HEK293 (cell line): ENCODE measurements around the gene ISM2.

Experiments
- CTCF ChIA-PET: fragments of 350-600 bp; formaldehyde crosslinking; extraction: SDS; loops from one replicate; lab custom pipeline; 2021; ENCODE audit warnings: antibody characterized with exemption; lab: Yijun Ruan, JAX
- POLR2A ChIA-PET: fragments of 300-600 bp; formaldehyde crosslinking; extraction: SDS; loops from one replicate; lab custom pipeline; 2020; ENCODE audit warnings: antibody characterized with exemption, inconsistent platforms; lab: Yijun Ruan, JAX
- H3K27ac ChIP-seq: fragments of 200-500 bp; sonication (Bioruptor generic); 2 replicates; pipeline ENCODE4 v1.5.1; 2014; ENCODE audit warnings: low read depth, low read length, control low read depth, inconsistent platforms; ENCODE audit errors: extremely low read depth
- H3K36me3 ChIP-seq, 2 experiments: fragments of 200-500 bp in 1 of 2; sonication (Bioruptor generic) in 1 of 2; 1 replicate in 1 of 2; 2 replicates in 1 of 2; pipeline ENCODE4 v1.5.1; 2014 to 2017; ENCODE audit warnings: inconsistent platforms in 2 of 2, low read length in 2 of 2; ENCODE audit not compliant: control insufficient read depth in 2 of 2, insufficient read depth in 1 of 2
- H3K4me1 ChIP-seq: fragments of 200-500 bp; sonication (Bioruptor generic); 2 replicates; pipeline ENCODE4 v1.5.1; 2014; ENCODE audit warnings: mild to moderate bottlenecking, low read length, inconsistent platforms; ENCODE audit not compliant: control insufficient read depth, insufficient read depth
- H3K4me3 ChIP-seq: 2 replicates; pipeline ENCODE4 v1.5.1; 2011; ENCODE audit warnings: low read depth, mild to moderate bottlenecking, control low read depth, low read length, moderate library complexity
- H3K9me3 ChIP-seq: fragments of 200-500 bp; sonication (Bioruptor generic); 2 replicates; pipeline ENCODE4 v1.5.1; 2014; ENCODE audit warnings: low read depth, low read length, inconsistent platforms; ENCODE audit not compliant: control insufficient read depth, insufficient read depth
- GFI1B ChIP-seq: fragments of 450-650 bp; formaldehyde crosslinking; IDR thresholded peaks from 2 replicates; pipeline ENCODE4 v1.5.1; 2016; ENCODE audit warnings: missing biosample characterization, missing genetic modification characterization
- PATZ1 ChIP-seq: fragments of 450-650 bp; formaldehyde crosslinking; IDR thresholded peaks from 2 replicates; pipeline ENCODE4 v1.5.1; 2016; ENCODE audit warnings: missing biosample characterization, missing genetic modification characterization
- PRDM10 ChIP-seq: fragments of 450-650 bp; formaldehyde crosslinking; IDR thresholded peaks from 2 replicates; pipeline ENCODE4 v1.5.1; 2016; ENCODE audit warnings: missing biosample characterization, missing genetic modification characterization
- PRDM4 ChIP-seq: fragments of 450-650 bp; formaldehyde crosslinking; IDR thresholded peaks from 2 replicates; pipeline ENCODE4 v1.5.1; 2017; ENCODE audit warnings: missing biosample characterization, missing genetic modification characterization
- REPIN1 ChIP-seq: fragments of 450-650 bp; formaldehyde crosslinking; IDR thresholded peaks from 2 replicates; pipeline ENCODE4 v1.5.1; 2017; ENCODE audit warnings: missing biosample characterization, missing genetic modification characterization, low read depth
- ZBTB11 ChIP-seq: fragments of 450-650 bp; formaldehyde crosslinking; conservative IDR thresholded peaks from 2 replicates; pipeline ENCODE4 v1.5.1; 2016; ENCODE audit warnings: low read depth, missing biosample characterization, missing genetic modification characterization
- ZIC2 ChIP-seq: fragments of 450-650 bp; formaldehyde crosslinking; IDR thresholded peaks from 2 replicates; pipeline ENCODE4 v1.5.1; 2016; ENCODE audit warnings: missing biosample characterization, missing genetic modification characterization
- ZNF214 ChIP-seq: fragments of 450-650 bp; formaldehyde crosslinking; IDR thresholded peaks from 2 replicates; pipeline ENCODE4 v1.5.1; 2017; ENCODE audit warnings: missing biosample characterization, mild to moderate bottlenecking, missing genetic modification characterization, borderline replicate concordance
- ZNF426 ChIP-seq: fragments of 450-650 bp; formaldehyde crosslinking; IDR thresholded peaks from 2 replicates; pipeline ENCODE4 v1.5.1; 2017; ENCODE audit warnings: missing biosample characterization, missing genetic modification characterization, mild to moderate bottlenecking, inconsistent platforms, moderate library complexity
- ZNF473 ChIP-seq: fragments of 450-650 bp; formaldehyde crosslinking; IDR thresholded peaks from 2 replicates; pipeline ENCODE4 v1.5.1; 2017; ENCODE audit warnings: missing biosample characterization, missing genetic modification characterization
- ZNF677 ChIP-seq: fragments of 450-650 bp; IDR thresholded peaks from 2 replicates; pipeline ENCODE4 v1.5.0; 2018; ENCODE audit warnings: missing biosample characterization, mild to moderate bottlenecking, missing genetic modification characterization, moderate library complexity
- ZNF792 ChIP-seq: fragments of 450-650 bp; formaldehyde crosslinking; IDR thresholded peaks from 2 replicates; pipeline ENCODE4 v1.5.1; 2016; ENCODE audit warnings: missing biosample characterization, missing genetic modification characterization
- ZNF830 ChIP-seq: fragments of 450-650 bp; IDR thresholded peaks from 2 replicates; pipeline ENCODE4 v1.5.0; 2018; ENCODE audit warnings: missing biosample characterization, missing genetic modification characterization, low read depth, mild to moderate bottlenecking, moderate library complexity

The ISM2 gene

GRCh38 chr14:77469539-77469938 is 29.1 kb downstream of the ISM2 start (continued):
- TF ChIP-seq PATZ1 (tag by site-specific recombination): no peak
- no peak for TF ChIP-seq ZNF677 (tag by site-specific recombination)
- no peak for TF ChIP-seq PRDM10 (tag by site-specific recombination)
- TF ChIP-seq PRDM4 (tag by site-specific recombination): no peak
- no peak for TF ChIP-seq ZNF214 (tag by site-specific recombination)
- TF ChIP-seq, all 188 proteins: peak for 6

- no peak overlapping the region for H3K4me3 ChIP-seq
- peaks cover 43 to 52% of the 10 kb centered on the region in 2 experiments for H3K36me3 ChIP-seq
- ChIA-PET POLR2A (no interaction called here), CTCF (interaction anchor here (0.6 to 0.9 kb wide), 2 partner anchors 10 to 114 kb away, joined by 3 to 5 read pairs; no protein-coding TSS in a partner anchor)
- H3K9me3 ChIP-seq: no peaks in the 10 kb centered on the region
- no peak overlapping the region for H3K27ac ChIP-seq
- no peak for TF ChIP-seq ZNF792 (tag by site-specific recombination)
- no peak for TF ChIP-seq ZNF426
- TF ChIP-seq GFI1B: no peak
- no peak for TF ChIP-seq ZNF473 (tag by site-specific recombination)
- TF ChIP-seq REPIN1 (tag by site-specific recombination): no peak
- TF ChIP-seq ZNF830 (tag by site-specific recombination): no peak
- TF ChIP-seq ZIC2 (tag by site-specific recombination): no peak
- TF ChIP-seq ZBTB11 (tag by site-specific recombination): no peak
- no peaks in the 10 kb centered on the region for H3K4me1 ChIP-seq
Observed at GRCh38 chr14:77469067-77469505, 29.5 kb downstream of the ISM2 start.
